Measurements from ENCODE around the gene RAB18. TPM values are rescaled to one million over a fixed set of nuclear protein-coding genes. Genes with fewer than 3 reads are reported as not detected.

The RAB18 gene
- total RNA-seq, 1 experiment from 2014 or later: 68.1 TPM

DNA sequence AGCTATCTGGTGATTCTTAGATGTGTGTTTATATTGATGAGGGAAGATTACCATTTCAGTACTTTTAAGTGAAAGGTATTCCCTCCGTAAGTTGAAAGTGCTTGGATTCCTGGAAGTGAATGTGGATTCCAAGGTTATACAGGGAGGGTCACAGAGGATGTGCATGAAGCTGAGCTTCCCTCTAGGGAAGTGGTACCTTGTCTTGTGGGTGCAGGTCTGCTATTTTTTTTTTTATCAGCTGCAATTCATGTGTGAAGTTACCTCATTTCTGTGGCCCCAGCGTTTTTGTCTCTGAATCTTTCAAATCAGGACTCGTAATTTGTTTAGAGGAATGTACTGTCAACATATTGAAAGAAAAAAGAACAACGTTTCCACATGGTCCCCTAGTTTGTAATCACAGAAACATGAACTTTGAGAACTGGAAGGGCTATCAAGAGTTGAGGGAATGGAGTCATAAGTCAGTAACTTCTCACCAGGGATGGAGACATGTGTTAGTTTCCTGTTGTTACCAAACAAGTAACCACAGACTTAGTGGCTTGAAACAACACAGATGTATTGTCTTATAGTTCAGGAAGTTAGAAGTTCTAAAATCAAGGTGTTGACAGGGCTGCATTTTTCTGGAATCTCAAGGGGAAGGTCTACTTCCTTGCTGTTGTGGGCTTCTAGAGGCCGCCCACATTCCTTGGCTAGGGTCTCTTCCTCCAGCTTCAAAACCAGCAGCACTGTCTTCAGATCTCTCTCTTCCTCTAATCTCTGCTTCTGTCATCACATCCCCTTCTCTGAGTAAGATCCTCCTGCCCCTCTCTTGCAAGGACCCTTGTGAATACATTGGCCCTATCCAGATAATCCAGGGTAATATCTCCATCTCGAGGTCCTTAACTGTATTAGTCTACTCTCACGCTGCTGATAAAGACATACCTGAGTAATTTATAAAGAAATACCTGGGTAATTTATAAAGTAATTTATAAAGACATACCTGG is 64.4 kb downstream of the RAB18 start:
- Histone ChIP-seq H3K27ac (ENCODE audit: low read depth, low read length) (no peak overlapping the region), H3K9me3 (ENCODE audit: control insufficient read depth in 1 of 2, insufficient read depth in 1 of 2, low read depth in 1 of 2, low read length in 2 of 2) (no peaks in the 10 kb centered on the region), H3K9me2 (ENCODE audit: insufficient read depth) (no peaks in the 10 kb centered on the region), H3K36me3 (ENCODE audit: control insufficient read depth in 1 of 2, insufficient read depth in 2 of 2, low read length in 2 of 2) (no peaks in the 10 kb centered on the region), H3K4me3 (replicated peaks in 1 of 2; ENCODE audit: low read depth in 1 of 2, low read length in 2 of 2) (no peak overlapping the region), H3K9ac (ENCODE audit: low read length) (no peak overlapping the region), H3K79me2 (ENCODE audit: insufficient read depth, low read length) (no peaks in the 10 kb centered on the region), H3K4me2 (ENCODE audit: low read length) (no peak overlapping the region), H4K20me1 (ENCODE audit: insufficient read depth) (no peaks in the 10 kb centered on the region), H3K4me1 (ENCODE audit: control insufficient read depth in 1 of 2, insufficient read depth in 2 of 2, low read length in 2 of 2) (no peaks in the 10 kb centered on the region), H2AFZ (ENCODE audit: low read depth, low read length, poor library complexity, severe bottlenecking) (no peak overlapping the region), H3K27me3 (ENCODE audit: insufficient read depth, low read length) (no peaks in the 10 kb centered on the region)
- DNase-seq (ENCODE audit: low read depth, low spot score) (no peak), ATAC-seq (no peak)
- intact Hi-C loops (cut with micrococcal nuclease): no loop called here
- TF ChIP-seq ZNF274 (IDR thresholded peaks at IDR 0.05; ENCODE audit: low read depth, low read length) (no peak), YY1 (IDR thresholded peaks at IDR 0.05; ENCODE audit: extremely low read depth, insufficient replicate concordance, low read depth, low read length) (no peak), RAD21 (IDR thresholded peaks at IDR 0.05; ENCODE audit: low read depth) (no peak), SP1 (IDR thresholded peaks at IDR 0.05; ENCODE audit: low read depth) (no peak), EZH2 (IDR thresholded peaks at IDR 0.05) (no peak), POLR2A (IDR thresholded peaks at IDR 0.05; ENCODE audit: borderline replicate concordance, extremely low read depth, insufficient read depth, insufficient read length) (no peak), TCF7L2 (IDR thresholded peaks at IDR 0.05; ENCODE audit: borderline replicate concordance, extremely low read depth, insufficient read depth, insufficient read length) (no peak), ELF1 (IDR thresholded peaks at IDR 0.05; ENCODE audit: borderline replicate concordance, low read depth) (no peak), EGR1 (IDR thresholded peaks at IDR 0.05; ENCODE audit: low read depth) (no peak), JUND (IDR thresholded peaks at IDR 0.05) (no peak), SIN3A (IDR thresholded peaks at IDR 0.05; ENCODE audit: low read depth) (no peak), POLR2AphosphoS5 (IDR thresholded peaks at IDR 0.05; ENCODE audit: low read depth, low read length) (no peak), CEBPB (IDR thresholded peaks at IDR 0.05; ENCODE audit: low read depth) (no peak), FOSL1 (IDR thresholded peaks at IDR 0.05; ENCODE audit: low read depth) (no peak), SRF (IDR thresholded peaks at IDR 0.05; ENCODE audit: low read depth) (no peak), ZFX (IDR thresholded peaks at IDR 0.05) (no peak)
- TF ChIP-seq, protein P1, sequence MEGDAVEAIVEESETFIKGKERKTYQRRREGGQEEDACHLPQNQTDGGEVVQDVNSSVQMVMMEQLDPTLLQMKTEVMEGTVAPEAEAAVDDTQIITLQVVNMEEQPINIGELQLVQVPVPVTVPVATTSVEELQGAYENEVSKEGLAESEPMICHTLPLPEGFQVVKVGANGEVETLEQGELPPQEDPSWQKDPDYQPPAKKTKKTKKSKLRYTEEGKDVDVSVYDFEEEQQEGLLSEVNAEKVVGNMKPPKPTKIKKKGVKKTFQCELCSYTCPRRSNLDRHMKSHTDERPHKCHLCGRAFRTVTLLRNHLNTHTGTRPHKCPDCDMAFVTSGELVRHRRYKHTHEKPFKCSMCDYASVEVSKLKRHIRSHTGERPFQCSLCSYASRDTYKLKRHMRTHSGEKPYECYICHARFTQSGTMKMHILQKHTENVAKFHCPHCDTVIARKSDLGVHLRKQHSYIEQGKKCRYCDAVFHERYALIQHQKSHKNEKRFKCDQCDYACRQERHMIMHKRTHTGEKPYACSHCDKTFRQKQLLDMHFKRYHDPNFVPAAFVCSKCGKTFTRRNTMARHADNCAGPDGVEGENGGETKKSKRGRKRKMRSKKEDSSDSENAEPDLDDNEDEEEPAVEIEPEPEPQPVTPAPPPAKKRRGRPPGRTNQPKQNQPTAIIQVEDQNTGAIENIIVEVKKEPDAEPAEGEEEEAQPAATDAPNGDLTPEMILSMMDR (IDR thresholded peaks at IDR 0.05 in 2 of 3, conservative IDR thresholded peaks at IDR 0.05 in 1 of 3; ENCODE audit: borderline replicate concordance in 1 of 3, insufficient read depth in 1 of 3, low read depth in 2 of 3, low read length in 2 of 3): no peak
- TF ChIP-seq, protein P2, sequence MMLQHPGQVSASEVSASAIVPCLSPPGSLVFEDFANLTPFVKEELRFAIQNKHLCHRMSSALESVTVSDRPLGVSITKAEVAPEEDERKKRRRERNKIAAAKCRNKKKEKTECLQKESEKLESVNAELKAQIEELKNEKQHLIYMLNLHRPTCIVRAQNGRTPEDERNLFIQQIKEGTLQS (IDR thresholded peaks at IDR 0.05): no peak
- TF ChIP-seq, protein P3, sequence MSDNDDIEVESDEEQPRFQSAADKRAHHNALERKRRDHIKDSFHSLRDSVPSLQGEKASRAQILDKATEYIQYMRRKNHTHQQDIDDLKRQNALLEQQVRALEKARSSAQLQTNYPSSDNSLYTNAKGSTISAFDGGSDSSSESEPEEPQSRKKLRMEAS (IDR thresholded peaks at IDR 0.05): no peak
- TF ChIP-seq, protein P4, sequence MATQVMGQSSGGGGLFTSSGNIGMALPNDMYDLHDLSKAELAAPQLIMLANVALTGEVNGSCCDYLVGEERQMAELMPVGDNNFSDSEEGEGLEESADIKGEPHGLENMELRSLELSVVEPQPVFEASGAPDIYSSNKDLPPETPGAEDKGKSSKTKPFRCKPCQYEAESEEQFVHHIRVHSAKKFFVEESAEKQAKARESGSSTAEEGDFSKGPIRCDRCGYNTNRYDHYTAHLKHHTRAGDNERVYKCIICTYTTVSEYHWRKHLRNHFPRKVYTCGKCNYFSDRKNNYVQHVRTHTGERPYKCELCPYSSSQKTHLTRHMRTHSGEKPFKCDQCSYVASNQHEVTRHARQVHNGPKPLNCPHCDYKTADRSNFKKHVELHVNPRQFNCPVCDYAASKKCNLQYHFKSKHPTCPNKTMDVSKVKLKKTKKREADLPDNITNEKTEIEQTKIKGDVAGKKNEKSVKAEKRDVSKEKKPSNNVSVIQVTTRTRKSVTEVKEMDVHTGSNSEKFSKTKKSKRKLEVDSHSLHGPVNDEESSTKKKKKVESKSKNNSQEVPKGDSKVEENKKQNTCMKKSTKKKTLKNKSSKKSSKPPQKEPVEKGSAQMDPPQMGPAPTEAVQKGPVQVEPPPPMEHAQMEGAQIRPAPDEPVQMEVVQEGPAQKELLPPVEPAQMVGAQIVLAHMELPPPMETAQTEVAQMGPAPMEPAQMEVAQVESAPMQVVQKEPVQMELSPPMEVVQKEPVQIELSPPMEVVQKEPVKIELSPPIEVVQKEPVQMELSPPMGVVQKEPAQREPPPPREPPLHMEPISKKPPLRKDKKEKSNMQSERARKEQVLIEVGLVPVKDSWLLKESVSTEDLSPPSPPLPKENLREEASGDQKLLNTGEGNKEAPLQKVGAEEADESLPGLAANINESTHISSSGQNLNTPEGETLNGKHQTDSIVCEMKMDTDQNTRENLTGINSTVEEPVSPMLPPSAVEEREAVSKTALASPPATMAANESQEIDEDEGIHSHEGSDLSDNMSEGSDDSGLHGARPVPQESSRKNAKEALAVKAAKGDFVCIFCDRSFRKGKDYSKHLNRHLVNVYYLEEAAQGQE (IDR thresholded peaks at IDR 0.05; ENCODE audit: low read depth): no peak
- no TSS peak for BruUV-seq (replicated peaks)
- RAD21 ChIA-PET (ENCODE audit: low non-redundant PET in 1 of 2, low total read pairs in 2 of 2, uncharacterized antibody in 2 of 2, unreplicated experiment in 2 of 2): no interaction called here
- POLR2A ChIA-PET: no interaction called here
- CTCF ChIA-PET: no interaction called here

Data from HCT116 (cell line).